ENCODE results near the gene ZNRF2.

Gene ZNRF2

DNA sequence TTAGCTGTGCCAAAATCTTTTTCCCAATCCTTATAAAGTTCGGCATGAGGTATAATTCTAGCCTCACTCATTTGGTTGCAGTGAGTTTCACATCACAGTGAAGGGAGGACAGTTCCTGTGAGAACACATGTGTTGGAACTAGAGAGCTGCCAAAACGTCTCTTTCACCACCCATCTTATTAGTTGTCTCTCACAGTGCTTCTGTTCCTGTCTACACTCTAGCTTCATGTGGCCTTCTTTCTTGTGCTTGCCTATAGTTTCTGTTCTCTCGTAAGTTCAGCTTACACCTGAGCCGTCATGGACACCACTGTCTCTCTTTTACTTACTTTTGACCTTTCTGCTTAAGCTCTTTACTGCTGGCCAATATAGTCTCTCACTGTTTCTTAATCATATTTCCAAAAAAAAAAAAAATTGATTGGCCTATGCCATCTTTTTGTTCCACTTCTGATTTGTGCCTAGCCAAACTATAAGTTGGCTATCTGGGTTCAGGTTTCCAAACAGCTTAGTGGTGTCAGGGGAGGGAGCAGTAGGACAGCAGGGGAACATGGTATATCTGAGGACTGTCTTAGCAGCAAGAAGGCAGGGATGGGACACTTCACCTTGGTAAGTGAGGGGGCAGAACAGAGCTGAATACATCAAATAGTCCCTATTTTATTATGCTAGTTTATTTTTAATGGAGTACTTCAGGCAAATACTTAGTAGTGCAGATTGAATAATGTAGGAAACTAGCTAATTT lies 38.0 kb downstream of the ZNRF2 start:
- no peak for DNase-seq

DNA sequence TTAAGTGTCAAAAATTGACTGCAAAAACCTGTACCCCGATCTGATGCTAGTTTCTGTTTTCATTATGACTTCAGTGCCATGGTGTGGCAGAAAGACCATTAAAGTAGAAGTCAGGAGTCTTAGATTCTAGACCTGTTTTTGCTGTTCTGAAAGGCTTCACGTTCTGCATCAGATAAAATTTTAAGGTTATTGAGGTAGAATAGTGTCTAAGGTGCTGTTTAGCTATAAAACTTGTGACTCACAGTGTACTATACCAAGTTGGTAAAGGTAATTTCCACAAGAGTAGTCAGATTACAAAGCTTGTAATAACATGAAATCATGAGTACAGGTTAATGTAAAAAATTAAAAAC lies 38.6 kb downstream of the ZNRF2 start:
- no peak for DNase-seq

- DNase-seq: no peak
These were observed 43.4 kb downstream of the ZNRF2 start for GRCh38 chr7:30327813-30328212.

GRCh38 chr7:30328381-30328780 lies 44.0 kb downstream of the ZNRF2 start:
- no peak for DNase-seq

DNA sequence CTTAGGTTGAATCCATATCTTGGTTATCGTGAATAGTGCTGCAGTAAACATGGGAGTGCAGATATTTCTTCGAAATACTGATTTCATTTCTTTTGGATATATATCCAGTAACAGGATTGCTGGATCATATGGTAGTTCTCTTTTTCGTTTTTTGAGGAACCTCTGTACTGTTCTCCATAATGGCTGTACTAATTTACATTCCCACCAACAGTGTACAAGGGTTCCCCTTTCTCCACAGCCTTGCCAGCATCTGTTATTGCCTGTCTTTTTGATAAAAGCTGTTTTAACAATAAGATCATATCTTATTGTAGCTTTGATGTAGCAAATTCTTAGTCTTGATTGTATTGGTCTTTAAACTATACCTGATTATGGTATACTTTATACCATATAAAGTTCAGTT lies 45.3 kb downstream of the ZNRF2 start:
- DNase-seq: no peak

- DNase-seq: no peak
These were observed 46.0 kb downstream of the ZNRF2 start for GRCh38 chr7:30330134-30331111.

DNA sequence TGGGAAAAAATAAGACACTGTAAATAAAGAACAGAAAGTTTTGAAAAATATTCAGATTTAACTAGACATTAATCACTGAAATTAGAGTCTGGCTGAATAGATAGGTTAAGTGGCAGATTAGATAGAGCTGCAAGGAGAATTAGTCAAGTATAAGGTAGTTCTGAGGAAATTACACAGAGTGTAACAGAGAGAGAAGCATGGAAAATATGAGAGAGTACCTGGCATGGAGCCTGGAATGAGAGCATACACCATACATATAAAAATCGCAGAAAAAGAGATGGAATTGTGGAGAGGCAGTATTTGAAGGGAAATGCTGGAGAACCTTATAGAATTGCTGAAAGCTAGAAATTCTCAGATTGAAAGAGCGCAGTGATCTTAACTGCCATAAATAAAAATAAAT lies 46.9 kb downstream of the ZNRF2 start:
- DNase-seq: no peak

GRCh38 chr7:30332549-30332948 lies 48.2 kb downstream of the ZNRF2 start:
- DNase-seq: no peak

- DNase-seq: no peak
These were observed 51.5 kb downstream of the ZNRF2 start for GRCh38 chr7:30335763-30336487.

GRCh38 chr7:30344513-30344912 lies 60.1 kb downstream of the ZNRF2 start:
- DNase-seq: no peak

GRCh38 chr7:30347226-30348082 lies 63.1 kb downstream of the ZNRF2 start:
- no peak for DNase-seq

DNA sequence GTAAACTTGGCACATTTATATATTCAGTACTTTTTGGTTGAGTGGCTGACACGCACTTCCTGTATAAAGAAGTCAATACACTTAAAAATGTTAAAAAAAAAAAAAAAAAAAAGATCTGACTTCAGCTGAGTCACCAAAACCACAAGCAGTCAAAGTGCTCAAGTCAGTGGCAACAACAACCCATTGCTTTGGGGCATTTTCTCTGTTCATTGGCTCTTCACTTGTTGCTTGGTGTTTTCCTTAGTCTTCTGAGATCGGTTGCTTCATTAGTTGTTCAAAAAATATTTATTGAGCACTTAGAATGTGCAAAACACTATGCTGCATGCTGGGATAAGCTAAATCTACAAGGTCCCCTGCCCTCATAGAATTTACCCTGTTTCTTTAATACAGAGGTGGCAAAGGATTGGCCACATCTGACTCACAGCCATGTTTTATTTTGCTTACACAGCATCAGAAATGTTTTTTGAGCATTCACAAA lies 63.7 kb downstream of the ZNRF2 start:
- no peak for DNase-seq

DNA sequence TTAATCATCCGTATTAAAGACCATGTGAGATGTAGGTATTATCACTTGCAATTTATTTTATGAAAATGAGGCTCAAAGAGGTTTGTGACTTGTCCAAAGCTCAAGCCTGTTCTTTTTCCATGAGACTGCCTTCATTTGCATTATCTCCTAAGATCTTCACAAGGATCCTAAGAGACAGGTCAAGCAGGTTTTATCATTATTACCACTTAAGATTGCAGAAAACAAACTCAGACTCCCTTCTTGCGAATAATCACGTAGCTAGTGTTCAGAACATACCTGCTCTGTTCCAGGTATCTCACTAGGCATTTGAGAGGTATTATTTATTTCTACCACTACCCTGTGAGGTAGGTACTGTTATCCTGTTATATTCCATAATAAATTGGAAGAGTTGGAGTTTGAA lies 64.8 kb downstream of the ZNRF2 start:
- DNase-seq: no peak

- DNase-seq: no peak
These were observed 65.4 kb downstream of the ZNRF2 start for GRCh38 chr7:30349816-30350215.

DNA sequence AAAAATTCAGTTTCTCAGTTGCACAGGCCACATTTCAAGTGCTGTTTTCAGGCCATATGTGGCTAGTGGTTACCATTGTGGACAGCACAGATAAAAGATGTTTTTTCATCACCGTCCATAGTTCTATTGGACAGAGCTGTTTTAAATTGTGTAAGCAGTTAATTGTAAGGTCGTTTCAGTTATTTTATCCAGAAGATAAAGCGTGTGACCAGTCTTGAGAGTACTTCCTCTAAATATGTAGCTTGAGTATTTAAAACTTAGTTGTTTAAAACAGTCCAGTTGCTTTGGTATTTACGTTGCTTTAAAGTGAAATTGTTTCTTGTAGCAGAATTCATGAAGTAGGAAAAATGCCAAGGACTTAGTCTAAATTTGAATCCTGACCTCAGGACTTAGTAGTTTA lies 66.9 kb downstream of the ZNRF2 start:
- DNase-seq: no peak

- no peak for DNase-seq
These were observed 67.3 kb downstream of the ZNRF2 start for GRCh38 chr7:30351724-30352123.

DNA sequence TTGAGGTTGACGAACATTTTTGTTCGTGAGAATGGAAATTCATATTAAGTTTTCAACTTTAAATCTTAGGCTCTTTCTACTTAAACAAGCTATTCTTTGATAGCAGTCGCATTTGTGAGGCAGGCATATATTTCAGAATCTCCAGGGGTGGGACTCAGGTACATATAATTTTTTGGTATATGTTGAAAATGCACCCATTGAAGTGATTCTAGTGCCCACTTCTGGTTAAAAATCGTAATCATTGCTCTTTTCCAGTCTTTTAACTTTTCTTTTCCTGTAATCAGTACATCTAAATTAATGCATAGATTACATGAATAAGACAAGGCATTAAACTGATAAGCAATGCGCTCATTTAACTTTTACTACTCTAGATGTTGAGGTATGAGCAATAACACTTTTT lies 67.8 kb downstream of the ZNRF2 start:
- no peak for DNase-seq

- DNase-seq: no peak
These were observed 69.1 kb downstream of the ZNRF2 start for GRCh38 chr7:30353532-30353931.

DNA sequence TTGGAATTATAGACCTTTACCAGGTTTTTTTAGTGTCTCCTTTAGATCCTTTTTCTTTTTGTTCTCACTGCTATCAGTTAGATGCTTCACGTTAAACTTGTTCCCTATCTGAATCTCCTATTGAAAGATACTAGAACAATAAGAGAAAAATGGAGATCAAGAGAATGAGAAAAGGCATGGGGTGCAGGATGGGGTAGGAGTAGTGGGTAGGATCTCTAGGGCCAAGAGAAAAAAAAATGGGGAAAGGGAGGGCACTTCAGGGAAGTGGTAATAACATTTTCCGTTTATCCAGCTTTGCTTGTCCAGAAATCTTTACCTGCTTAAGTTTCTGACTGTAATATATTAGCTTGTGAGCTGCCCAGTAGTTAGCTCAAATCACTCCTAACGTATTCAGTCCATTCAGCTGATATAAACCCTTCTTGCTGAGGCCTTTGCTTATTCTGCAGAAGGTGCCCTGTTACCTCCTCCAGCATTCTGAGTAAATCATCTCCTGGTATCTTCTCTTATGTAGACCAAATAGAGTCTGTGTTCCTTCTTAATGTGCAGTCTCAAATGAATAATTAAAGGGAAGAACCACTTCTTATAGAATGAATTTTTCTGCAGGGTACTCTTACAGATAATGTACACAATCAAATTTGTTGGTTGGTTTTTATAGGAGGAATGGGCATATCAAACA lies 69.7 kb downstream of the ZNRF2 start:
- no peak for DNase-seq

- no peak for DNase-seq
These were observed 70.4 kb downstream of the ZNRF2 start for GRCh38 chr7:30354791-30355190.

DNA sequence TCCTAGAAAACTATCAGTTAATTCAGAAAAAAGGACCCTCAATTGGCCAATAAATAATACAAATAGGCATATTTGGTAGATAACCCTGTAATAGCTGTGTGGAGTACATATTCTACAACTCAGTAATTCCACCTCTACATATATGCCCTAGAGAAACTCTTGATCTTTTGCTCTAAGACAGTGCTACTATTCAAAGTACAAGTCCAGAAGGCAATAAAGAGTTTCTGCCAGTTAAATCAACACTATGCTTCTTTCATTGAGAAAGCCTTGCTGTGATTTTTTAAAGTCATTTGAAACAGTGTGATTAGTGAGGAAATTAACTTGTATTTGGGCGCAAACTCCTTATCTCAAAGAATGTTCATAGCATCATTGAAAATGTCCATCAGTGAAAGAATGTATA lies 75.6 kb downstream of the ZNRF2 start:
- DNase-seq: no peak

All from femur (tissue), 1 donor.